ENCODE results near the gene SFMBT1. TPM values are rescaled to one million over a fixed set of nuclear protein-coding genes. Genes with fewer than 3 reads are reported as not detected.

Gene SFMBT1
- total RNA-seq, 1 donor from 2014 or later: 9.8 TPM

GRCh38 chr3:52934630-52935530 is 111.0 kb downstream of the SFMBT1 start:
- peaks cover 2% of the 10 kb centered on the region for H3K36me3 Mint-ChIP-seq
- H3K27ac Mint-ChIP-seq: no peak overlapping the region
- TF ChIP-seq, protein P1, sequence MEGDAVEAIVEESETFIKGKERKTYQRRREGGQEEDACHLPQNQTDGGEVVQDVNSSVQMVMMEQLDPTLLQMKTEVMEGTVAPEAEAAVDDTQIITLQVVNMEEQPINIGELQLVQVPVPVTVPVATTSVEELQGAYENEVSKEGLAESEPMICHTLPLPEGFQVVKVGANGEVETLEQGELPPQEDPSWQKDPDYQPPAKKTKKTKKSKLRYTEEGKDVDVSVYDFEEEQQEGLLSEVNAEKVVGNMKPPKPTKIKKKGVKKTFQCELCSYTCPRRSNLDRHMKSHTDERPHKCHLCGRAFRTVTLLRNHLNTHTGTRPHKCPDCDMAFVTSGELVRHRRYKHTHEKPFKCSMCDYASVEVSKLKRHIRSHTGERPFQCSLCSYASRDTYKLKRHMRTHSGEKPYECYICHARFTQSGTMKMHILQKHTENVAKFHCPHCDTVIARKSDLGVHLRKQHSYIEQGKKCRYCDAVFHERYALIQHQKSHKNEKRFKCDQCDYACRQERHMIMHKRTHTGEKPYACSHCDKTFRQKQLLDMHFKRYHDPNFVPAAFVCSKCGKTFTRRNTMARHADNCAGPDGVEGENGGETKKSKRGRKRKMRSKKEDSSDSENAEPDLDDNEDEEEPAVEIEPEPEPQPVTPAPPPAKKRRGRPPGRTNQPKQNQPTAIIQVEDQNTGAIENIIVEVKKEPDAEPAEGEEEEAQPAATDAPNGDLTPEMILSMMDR (conservative IDR thresholded peaks at IDR 0.05): peak; percentile 82
- peaks cover 5% of the 10 kb centered on the region for H3K4me1 Mint-ChIP-seq (ENCODE audit: unreplicated experiment)
- H3K9me3 Mint-ChIP-seq: no peaks in the 10 kb centered on the region
- DNase-seq (ENCODE audit: extremely low spot score, unreplicated experiment): no peak
- no peaks in the 10 kb centered on the region for H3K27me3 Mint-ChIP-seq
- H3K4me3 Mint-ChIP-seq: no peak overlapping the region

GRCh38 chr3:52931889-52932288 is 114.0 kb downstream of the SFMBT1 start:
- Mint-ChIP-seq H3K27me3 (no peaks in the 10 kb centered on the region), H3K4me3 (no peak overlapping the region), H3K36me3 (peaks cover 4% of the 10 kb centered on the region), H3K9me3 (no peaks in the 10 kb centered on the region), H3K4me1 (ENCODE audit: unreplicated experiment) (peaks cover 5% of the 10 kb centered on the region), H3K27ac (no peak overlapping the region)
- TF ChIP-seq, protein P1 (conservative IDR thresholded peaks at IDR 0.05): peak; percentile 40
- no peak for DNase-seq (ENCODE audit: extremely low spot score, unreplicated experiment)

DNA sequence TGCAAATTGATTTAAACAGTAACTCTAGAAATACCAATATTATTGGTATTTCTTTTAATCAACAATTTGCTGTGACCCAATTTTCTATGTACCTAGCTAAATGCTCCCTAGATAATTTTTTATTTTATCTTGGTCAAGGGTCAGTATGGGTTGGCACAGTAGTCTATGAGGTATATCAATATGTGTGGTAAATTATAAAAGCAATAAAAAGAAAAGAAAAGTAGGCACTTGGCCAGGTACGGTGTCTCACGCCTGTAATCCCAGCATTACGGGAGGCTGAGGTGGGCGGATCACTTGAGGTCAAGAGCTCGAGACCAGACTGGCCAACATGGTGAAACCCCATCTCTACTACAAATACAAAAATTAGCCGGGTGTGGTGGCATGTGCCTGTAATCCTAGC is 114.5 kb downstream of the SFMBT1 start:
- Mint-ChIP-seq H3K4me3 (no peak overlapping the region), H3K27ac (no peak overlapping the region), H3K36me3 (peaks cover 4% of the 10 kb centered on the region), H3K4me1 (ENCODE audit: unreplicated experiment) (peaks cover 5% of the 10 kb centered on the region), H3K9me3 (no peaks in the 10 kb centered on the region), H3K27me3 (no peaks in the 10 kb centered on the region)
- TF ChIP-seq, protein P1 (conservative IDR thresholded peaks at IDR 0.05): no peak
- no peak for DNase-seq (ENCODE audit: extremely low spot score, unreplicated experiment)

DNA sequence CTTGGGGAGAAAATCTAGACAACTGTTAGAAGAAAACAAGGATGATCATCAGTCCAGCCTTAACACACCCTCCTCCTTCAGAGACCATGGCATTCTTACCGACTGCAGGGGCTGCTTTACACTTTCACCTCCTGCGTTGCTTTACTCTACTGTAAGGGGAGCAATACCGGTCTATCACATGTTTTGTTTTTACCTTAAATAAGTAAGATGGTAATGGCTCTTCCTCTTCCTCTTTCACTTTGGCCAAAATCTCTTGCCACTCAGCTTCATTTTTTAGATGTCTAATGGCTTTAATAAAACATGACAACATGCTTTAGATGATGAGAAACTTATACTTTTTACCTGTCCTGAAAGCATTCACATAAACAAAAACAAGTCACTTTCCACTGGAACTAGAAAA is 115.1 kb downstream of the SFMBT1 start:
- TF ChIP-seq, protein P1 (conservative IDR thresholded peaks at IDR 0.05): no peak
- Mint-ChIP-seq H3K27me3 (no peaks in the 10 kb centered on the region), H3K4me3 (no peak overlapping the region), H3K36me3 (peaks cover 4% of the 10 kb centered on the region), H3K4me1 (ENCODE audit: unreplicated experiment) (peaks cover 5% of the 10 kb centered on the region), H3K27ac (no peak overlapping the region), H3K9me3 (no peaks in the 10 kb centered on the region)
- DNase-seq (ENCODE audit: extremely low spot score, unreplicated experiment): no peak

GRCh38 chr3:52926554-52926953 is 119.3 kb downstream of the SFMBT1 start:
- Mint-ChIP-seq H3K27me3 (no peaks in the 10 kb centered on the region), H3K9me3 (no peaks in the 10 kb centered on the region), H3K4me1 (ENCODE audit: unreplicated experiment) (no peaks in the 10 kb centered on the region), H3K36me3 (peaks cover 4% of the 10 kb centered on the region), H3K27ac (no peak overlapping the region), H3K4me3 (no peak overlapping the region)
- TF ChIP-seq, protein P1 (conservative IDR thresholded peaks at IDR 0.05): no peak
- DNase-seq (ENCODE audit: extremely low spot score, unreplicated experiment): no peak

All from type B pancreatic cell (in vitro differentiated cells).